Measurements from ENCODE around the gene CADM1.
A peak's percentile ranks its signal among the peaks of the same experiment; 100 is the strongest.

Gene CADM1

DNA sequence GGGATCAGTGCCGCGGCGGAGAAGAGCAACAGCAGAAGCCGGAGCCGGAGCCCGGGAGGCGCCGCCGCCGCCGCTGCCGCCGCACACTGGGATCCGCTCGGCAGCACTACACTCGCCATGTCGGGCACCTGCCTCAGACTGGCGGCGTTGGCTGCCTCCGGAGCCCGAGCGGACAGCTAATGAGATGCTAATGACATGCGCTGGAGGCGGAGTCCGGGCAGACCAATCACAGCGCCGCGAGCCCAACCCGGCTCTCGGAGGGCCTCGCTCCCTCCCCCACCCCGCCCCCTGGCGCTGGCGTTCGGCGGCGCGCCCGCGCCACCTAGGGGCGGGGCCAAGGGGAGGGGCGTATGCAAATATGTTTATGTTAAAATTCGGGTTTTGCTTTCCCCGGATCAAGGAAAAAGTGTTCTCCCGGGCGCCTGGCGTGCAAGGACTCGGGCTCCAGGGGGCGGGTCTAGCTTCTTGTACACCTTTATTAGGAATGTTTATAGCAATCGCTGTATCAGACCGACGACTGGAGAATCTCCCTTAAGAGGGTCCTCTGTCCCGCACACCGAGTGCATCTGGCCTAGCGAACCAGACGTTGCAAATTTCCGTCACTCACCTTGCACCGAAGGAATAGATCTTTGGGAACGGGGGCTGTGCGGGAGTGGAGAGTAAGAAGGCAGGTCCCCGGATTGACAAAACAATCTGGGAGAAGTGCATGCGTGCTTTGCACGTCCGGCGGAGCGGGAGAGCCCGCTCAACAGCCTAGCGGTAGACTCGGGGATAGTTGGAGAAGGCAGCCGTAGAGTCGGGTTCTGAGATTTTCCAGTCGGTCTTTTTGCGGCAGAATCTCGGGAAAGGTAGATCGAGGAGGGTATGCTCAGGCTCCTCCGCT lies at the start of gene CADM1:
Gene CADM1 (minus strand): TSS at position 140 of the 883 bp plus-strand sequence.
- peak; percentile 98 for DNase-seq

DNA sequence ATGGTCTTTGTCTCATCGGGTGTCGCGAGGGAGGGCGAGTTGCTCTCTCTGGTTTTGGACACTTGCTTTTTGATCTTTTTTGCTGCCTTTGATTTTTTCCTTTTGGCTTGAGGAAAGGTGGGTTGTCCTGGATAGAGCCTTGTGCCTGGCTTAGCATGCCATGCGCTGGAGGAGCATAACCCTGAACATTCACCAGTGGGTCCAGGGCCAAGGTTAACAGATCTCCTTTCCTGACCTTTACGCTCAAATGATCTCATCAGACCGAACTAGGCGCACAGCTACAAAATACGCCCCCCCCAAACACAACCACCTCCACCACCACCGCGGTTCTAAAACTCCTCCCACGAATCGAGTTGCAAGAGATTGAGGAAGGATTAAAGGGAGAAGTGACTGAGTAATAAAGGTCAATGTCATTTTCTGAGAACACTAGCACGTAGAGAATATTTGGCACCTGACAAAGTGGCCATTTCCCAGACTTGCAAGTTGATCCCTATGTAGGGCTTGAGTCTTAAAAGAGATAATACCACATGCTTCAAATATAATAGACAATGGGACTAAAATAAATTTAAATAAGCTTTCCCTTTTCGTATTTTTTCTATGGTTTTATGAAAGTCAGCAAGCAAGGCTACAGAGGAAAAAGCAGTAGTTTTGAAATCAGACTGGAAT lies 48.7 kb upstream of the CADM1 start:
- DNase-seq, result no peak

DNA sequence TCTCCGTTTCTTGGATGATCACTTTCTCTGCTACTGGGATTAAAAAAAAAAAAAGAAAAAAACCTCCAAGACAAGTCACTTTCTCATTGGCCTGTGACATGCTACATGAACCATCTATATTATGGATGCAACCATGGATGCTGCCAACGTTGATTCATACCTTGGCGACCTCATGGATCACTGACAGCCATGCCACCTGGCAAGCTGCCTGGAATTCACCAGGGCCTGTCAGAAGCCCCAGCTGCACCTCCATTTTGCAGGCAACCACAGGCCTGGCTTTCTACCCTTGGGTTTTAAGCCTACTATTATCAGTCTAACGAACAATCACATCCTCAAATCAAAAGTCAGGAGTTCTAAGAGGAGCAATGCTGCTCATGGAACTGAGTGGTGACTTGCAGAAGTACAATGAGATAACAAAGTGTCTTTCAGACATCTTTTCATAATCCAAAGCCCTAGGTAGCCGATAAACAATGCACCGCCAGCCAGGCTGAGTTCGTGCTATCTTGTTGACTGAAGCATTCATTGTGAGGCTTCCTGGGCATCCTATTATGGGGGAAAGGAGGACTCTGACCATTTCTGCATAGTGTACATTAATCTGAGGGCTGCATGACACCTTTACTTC lies 48.0 kb upstream of the CADM1 start:
- no peak for DNase-seq

DNA sequence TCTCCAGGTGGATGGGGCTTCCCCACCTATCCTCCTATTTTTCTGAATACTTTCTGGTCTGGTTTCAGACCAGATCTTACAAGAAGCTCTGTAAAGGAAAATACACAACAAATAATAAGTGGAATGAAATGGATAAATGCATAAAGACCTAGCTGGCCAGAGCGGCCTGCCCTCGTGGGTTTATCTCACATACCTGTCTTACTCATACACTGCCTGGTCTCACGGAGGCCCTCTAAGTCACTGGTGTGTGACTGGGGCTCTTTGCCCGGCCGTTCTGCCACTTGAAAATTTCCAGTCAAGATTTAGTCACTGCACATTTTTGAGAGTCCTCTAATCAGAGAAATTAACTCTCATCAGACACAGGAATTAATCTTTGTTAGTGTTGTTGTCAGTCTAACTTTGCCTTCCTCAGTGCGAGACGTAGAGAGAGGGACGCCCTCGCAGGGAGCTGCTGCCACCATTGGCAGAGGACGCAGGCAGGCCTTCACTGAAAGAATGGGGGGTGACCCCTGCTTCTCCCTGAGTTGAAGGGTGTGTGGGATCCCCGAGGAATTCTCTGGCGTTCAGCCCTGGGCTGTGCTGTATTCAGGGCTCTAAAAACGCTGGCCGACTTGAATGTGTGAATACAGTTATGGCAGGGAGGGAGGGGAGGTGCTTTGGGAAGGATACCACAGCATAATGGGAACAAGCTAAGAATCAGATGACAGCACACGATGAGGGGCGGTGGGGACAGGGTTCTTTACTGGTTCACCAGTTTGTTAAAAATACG lies 46.3 kb upstream of the CADM1 start:
- no peak for DNase-seq

DNA sequence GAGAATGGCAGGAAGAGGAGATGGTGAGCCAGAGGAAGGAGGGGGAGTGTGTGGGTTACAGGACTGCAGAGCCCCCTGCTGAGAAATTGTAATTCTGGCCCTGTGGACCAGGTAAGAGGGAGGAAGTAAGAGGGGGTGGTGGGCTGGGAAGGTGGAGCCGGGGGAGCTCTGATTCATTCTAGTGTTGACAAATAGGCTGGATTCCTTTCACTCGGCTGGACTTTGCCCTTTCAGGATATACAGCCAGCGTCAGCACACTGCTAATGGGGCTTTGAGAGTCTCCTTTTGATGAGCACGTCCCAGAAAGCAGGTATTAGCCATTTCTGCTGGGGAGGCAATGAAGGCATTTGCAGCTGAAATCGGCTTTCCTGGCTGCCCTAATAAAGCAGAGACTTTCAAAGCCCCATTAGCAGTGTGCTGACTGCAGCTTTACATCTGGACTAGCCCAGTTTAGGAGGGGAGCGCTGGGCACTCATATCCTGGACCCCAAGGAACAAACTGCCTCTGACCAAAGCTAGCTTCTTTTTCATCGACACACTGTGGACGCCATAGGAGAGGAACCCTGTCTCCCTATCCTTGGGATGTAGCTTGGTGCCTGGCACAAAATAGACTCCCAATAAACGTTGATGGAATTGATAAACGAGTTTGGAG lies 44.8 kb upstream of the CADM1 start:
- no peak for DNase-seq

DNA sequence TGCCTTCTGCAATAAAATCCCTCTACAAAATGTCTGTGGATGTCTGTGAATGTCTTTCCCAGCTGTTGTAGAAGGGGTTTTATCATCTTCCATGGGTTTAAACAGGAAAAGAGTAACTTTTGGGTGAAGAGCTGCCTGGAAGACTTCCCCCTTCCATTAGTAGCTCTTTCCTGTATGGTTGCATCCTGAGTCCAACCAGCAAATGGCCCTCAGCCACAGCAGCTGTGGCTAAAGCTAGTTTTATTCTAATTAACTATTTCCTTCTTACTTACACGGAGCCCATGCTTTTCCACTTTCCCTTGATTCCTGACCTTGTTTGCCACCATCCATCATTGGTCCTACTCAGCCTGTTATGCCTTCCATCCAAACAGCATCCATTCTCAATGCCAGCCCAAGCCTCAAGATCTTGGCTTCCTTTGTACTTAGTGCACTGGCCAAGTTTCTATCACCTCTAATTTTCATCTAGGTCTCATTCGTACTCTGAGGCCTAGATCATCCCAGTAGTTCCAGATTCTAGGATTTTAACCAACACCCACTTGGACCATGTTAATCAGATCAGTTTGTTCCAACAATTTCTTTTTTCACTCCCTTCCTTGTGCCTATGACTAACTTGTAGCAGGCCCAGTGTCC lies 41.5 kb upstream of the CADM1 start:
- DNase-seq, result no peak

DNA sequence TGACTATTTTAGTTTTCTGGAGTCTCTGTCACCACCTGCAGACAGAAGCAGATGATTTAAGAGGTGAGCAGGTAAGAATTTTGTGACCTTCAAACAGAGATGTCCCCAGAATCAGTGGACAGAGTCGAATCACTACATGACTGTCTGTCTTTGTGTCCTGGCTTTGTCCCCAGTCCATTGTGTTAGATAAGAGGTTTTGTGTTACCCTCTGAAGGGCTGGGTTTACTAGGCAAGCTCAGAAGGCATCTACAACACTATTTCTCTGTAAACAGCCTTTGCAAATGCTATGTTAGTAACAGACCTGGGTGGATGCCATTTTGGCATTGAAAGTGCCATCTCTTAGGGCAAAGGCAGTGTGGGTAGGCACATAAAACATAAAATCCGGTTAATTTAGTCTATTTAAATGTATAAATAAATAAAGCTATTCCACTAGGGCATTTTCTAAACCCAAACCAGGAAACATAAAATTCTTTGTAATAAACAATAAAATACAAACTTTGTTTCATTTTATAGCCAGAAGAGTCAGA lies 40.3 kb upstream of the CADM1 start:
- no peak for DNase-seq

DNA sequence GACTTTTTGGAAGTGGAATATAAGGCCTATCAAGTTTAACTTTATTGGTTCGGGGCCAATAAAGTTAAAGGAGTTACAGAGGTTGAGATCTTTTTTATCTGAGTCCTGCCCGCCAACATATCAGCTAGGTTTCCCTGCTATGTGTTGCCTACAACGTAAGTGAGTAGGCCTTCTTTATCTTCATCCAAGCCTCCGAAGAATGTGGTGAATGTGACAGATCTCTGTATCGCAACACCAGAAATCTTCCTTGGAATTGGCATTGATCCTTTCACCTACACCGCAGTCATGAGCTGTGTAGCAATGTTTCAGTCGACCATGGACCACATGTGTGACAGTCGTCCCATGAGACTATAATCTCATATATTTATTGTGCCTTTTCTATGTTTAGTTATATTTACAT lies 37.3 kb upstream of the CADM1 start:
- no peak for DNase-seq

DNA sequence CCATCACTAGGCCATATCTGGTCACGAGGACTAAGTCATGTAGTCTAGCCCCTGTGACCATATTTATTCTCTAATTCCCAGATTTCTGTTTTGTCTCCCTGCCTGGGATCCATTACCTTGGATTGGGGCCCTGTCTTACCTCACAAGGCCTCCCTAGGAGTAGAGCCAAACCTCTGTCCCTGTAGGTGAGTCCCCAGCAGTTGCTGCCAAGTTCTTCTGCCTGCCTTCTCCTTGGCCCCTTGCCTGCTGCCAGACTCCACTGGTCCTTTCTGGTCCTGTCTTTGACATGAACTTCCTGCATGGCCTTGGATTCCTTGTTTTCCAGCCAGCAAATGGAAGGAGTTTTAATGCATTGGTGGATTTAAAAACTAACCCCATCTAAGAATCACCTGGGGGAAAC lies 35.6 kb upstream of the CADM1 start:
- DNase-seq, result no peak

DNA sequence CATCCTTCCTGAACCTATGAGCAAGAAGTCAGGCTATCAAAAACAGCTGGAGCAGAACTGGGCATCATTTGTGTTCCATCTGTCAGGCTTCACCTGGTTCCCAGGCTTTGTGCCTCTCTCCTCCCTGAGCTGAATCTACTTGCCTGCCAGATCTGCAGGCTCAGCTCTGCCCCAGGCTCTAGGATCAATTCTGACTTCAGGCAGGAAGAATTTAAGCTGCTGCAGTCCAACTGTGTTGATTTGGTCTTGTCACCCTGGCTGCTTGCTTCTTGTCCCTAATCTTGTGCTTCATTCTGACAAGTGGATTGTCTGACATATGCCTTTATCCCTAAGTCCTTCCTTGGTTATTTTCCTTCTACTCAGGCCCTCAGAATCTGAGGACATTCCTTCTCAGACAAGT lies 31.6 kb upstream of the CADM1 start:
- peak; percentile 61 for DNase-seq

DNA sequence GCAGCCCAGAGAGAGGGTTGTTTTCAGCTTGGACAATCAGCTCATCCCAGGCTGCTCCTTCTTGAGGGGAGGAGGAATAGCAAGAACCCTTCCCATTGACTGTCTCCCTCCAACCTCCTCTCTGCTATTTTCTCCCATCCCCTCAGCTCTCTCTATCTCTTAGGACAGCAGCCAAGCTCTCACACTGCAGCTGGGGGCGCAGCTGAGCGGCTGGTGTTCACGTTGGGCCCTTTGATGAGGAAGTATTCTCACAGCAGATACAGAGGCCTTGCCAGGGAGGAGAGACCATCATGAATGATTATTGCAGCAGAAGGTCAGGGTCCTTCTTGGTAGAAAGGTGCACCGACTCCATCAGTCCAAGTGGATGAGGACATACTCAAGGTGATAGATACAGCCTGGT lies 26.5 kb upstream of the CADM1 start:
- no peak for DNase-seq

DNA sequence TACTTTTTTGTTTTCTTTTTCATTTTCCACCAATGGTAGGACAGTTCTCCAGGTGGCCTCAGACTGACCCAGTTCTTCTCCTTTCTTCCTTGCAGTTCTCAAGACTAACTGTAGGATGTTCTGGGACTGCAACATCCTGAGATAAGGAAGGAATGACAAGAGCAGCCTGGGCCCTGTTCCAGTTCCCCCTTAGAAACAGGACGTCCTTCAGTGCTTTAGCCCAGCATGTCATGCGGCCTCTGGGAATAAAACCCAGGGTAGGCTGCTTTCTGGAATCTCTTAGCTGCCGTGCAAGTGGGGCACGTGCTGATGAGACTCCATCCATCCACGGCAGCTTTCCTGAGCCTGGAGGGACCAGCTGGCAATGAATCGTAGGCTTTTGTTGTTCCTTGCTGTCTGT lies 24.0 kb upstream of the CADM1 start:
- no peak for DNase-seq

DNA sequence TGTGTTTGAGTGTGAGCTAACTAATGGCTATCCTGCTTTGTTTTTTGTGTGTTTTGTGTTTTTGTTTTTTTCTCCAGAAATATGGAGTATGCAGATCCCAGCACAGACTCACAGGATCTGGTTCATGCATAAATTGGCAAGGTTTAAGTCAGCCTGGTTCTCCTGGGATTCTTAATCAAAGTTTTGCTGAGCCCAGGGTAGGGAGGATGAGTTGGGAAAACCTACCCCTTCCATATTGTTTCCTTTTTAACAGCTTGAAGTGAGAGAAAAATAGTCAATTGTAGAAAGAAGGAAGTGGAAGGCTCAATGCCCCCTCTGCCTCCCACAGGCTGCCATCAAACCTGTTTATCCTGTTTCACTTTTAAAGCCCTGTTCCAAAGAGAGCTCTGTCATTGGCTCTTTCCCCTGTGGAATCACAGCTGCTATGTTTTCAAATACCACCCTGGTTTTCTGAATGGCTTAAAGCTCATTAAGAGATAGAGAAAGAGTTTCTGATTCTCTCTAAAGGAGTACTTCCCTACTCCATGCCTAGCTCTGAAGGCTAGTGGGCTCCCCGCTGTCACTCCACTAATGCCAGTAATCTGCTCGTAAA lies 23.4 kb upstream of the CADM1 start:
- DNase-seq, result no peak

DNA sequence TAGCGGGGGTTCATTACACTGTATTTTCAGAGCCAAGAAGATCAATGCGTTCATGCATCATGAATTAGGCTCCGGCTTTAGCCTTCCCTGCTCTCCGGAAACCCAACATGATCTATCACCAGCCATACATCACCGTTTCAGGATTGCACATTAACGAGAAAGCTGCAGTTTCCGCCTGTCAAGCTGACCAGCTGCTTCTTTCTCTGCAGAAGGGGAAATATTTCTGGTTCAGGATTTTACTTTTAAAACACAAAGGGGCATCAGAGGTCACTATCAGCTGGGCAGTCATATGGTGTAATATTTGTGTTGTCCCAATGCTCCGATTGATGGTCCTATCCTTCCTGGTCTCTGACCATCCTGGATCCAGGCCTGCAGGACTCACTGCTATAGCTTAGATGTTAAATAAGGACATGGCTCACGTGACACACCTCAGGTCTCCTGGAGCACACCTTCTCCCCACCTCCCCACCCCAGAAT lies 21.4 kb upstream of the CADM1 start:
- DNase-seq, result no peak

DNA sequence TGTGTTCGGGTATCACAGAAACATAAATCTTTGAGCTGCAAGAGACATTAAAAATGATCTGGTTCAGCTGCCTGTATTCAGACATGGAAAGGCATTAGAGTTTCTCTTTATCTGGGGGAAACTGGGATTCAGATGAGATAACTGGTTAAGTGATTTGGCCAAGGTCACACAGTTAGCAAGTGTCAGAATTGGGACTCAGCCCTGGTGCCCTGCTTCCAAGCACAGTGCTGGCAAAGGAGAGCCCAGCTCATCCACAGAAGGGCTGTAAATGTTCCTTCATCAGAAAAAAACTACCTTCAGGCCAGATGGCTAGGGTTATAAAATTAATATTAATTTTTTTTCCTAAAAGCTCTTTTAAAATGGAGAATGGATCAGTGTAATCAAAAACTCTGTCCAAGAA lies 20.4 kb upstream of the CADM1 start:
- DNase-seq, result no peak

DNA sequence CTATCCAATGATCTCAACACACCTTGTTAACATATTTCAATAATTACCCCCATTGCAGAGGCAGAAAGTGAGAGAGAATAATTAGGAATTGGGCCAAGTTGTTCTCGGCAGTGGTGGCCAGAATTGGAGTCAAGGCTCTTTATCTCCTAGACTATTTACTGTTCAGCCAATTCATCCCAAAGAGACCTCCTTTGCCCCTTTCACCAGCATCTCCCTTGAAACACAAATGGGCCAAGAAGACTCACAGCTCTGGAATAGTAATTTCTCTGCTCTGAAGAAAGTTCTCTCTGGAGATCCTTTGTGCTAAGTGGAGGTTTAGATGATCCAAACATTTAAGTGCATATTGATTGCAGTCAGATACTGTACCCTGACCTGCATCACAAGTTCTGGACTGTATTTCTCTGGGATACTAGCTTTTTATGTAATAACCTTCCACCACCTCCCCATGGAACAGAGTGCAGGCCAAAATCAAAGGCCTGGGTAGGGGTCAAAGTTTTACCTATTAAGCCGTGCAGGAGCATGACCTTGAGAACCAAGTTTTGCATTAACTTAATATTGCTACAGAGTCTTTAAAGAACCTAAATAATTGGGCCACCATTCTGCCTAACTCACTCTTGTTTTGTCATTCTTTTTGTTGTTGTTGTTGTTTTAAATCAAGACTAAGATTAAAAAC lies 19.6 kb upstream of the CADM1 start:
- no peak for DNase-seq

DNA sequence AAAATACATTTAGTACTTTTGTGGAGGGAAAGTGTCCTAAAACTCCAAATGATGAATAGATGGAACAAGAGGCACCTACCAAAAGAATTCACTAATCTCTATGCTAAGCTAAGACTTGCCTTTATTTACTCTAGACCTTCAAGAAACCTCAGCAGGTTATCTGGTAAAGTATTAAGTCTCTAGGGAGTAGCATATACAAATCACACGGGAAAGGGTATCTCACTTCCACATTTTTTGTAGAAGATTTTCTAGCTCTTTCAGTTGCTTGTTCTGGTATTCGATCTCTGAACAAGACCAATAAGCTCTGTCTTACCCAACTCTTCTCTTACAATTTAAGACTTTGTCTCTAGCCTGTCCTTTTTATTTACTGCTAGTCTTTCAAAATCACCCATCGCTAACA lies 18.1 kb upstream of the CADM1 start:
- no peak for DNase-seq

DNA sequence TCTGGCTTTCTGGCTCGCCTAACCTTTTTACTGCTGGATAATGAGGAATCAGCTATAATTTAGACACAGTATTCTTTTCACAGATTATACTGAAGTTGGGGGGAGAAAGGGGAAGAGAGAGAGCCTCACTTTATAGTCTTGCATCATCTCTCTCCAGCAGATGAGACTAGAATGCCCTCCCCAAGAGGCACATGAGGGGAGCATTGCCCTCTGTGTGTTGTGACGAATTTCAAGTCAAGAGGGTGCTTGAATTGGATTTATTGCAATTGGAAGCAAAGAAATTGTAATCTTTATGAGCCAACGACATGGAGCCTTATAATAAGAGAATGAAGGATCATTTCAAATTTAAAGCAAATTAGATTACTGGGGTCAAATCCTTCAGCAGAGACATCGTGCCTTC lies 17.6 kb upstream of the CADM1 start:
- no peak for DNase-seq

DNA sequence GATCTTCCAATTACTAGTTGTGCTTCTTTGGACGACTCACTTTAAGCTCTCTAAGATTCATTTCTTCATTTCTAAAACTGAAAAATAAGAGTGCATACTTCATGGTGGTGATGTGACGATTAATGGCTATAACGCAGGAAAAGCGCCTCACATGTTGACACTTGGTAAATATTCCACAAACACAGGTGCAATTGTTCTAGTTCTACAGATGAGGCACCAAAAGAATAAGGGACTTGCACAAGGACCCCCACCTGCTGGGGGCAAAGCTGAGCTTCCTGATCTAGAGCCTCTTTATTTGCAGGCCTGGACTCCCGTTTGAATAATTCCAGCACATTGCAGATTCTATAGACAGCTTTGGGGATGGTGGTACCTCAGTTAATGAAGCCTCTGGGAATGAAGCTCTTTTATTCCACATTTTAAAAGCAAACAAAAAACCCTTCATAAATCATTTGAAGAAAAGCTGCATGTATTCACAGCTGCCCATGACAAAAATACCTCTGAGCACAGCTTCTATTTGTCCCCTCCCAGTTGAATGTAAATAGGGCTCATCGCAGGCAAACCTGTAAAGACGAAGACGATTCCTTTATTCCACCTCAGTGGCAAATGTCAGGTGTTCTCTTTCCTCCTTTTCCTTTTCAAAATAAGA lies 14.9 kb upstream of the CADM1 start:
- no peak for DNase-seq

DNA sequence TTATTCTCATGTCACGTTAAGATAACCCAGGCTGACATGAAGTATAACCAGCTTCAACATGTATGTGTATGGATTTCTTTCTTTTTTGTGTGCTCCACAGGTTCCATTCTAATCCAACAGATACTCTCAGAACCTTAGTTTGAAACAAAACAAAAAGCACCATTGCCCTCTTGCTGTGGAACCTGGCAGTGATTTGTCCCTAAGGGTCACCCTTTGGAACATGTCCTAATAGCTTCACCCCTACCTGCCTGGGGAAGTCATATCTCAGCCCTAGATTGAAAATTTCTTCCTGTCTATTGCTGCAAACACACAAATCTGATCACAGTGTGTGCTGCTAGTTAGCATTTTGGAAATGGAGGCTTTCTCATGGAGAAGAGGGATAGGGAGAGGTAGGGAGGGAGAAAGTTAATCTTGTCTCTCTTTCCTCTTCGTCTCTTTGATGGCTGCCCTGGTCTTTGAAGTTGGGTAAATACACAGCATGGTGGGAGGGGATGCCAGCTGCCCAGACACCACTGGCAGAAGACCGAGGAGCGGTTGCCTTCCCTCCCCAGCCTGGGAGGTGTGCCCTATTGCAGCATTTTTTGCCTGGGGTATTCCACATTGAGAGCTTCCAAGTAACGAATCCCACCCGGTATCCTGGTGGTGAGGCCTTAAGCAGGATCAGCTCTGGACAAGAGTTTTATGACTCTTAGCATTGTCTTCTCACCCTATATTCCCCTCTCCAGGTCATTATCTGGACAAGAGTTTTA lies 11.6 kb upstream of the CADM1 start:
- DNase-seq, result no peak
